GM21515 (cell line): Measurements from ENCODE around the gene ACBD6.
"Not testable (repeated sequence)": the region's sequence is repeated elsewhere in the genome, so short reads cannot be mapped to it uniquely, and the experiment has no call there.

ENCODE experiments used
- ATAC-seq: cut with Tn5 transposase; IDR thresholded peaks from one replicate; pipeline ENCODE4 v1.9.1; 2021; ENCODE audit not compliant: unreplicated experiment

ACBD6 gene, protein sequence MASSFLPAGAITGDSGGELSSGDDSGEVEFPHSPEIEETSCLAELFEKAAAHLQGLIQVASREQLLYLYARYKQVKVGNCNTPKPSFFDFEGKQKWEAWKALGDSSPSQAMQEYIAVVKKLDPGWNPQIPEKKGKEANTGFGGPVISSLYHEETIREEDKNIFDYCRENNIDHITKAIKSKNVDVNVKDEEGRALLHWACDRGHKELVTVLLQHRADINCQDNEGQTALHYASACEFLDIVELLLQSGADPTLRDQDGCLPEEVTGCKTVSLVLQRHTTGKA

DNA sequence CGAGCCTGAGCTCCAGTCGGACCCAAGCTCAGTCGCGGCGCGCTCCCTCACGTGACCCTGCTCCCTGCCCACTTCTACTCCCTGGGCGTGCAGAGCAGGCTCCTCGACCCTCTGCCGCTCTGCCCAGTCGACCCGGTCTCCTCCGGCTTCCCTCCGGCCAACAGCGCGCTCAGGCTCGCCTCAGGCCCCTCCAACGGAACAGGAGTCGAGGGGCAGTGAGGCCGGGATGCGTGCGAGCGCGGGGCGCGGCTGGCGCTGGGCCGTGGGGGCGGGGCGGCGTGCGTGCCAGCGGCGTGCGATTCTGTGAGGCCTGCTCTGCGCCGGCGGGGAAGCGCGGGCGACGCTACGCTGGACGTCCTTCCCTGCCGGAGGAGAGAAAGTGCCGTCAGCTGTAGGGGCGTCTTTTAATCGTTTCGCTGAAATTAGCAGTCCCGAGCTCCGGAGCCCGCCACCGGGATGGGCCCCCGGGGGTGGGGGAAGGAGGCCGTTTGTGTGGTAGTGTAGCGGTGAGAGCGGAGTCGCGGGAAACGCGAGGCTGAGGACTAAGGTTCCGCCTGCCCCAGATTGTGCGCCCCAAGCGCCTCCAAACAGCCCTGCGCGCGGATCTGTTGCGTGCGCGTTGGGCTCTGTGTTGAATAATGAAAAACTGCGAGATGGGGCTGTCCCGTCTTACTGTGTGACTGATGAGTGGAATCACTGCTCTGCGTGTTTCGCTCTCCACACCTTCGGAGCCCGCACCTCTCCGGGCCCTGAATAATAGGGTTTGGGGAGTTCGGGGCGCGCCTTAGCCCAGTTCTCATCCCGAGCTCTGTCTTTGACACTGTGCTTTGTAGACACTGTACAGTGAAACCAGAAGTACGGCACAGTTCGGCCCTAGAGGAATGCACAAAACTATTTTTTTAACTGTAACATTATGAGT, at the start of gene ACBD6:
Gene ACBD6 (minus strand): TSS at position 217 of the 919 bp plus-strand sequence. CDS start 311 bp downstream, outside the sequence.
- peak; percentile 84 for ATAC-seq

DNA sequence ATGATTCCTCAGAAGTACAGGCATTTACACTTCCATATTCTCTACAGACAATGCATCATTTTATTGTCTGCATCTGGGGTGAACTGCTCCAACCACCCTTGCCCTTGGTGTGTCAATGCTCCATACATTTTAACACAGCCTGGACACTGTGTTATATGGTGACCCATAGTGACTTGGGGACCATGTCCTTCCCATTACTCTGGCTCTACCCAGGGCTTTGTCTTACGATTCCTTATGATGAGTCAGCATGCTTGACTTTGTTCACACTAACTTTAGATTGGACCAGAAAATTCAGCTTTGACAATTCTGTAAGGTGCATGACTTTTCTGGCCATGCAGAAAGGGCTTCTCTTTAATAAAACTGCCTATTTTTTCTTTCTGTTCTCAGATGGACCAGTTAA, 49.6 kb upstream of the ACBD6 start:
- ATAC-seq: no peak

DNA sequence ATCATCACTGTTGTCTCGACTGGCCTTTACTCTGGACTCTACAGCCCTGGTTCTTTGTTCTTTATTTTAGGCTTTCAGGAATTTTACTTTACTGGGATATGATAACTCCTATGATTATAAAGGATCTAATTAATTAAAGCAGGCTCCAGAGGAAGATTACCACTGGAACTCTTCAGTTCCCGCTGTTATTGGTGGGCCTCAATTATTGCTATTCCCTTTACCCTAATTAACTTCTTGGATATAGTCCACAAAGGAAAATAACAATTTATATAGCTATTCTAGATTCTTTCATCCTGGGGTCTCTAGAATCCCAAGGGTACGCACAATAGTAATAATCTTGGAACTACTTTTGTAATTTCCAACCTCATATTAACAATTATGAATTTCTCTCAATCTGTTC, 47.9 kb upstream of the ACBD6 start:
- ATAC-seq: no peak

GRCh38 chr1:180549770-180550169, 47.4 kb upstream of the ACBD6 start:
- ATAC-seq: not testable (repeated sequence)

- no peak for ATAC-seq
Observed at GRCh38 chr1:180548686-180549317, 46.4 kb upstream of the ACBD6 start.

DNA sequence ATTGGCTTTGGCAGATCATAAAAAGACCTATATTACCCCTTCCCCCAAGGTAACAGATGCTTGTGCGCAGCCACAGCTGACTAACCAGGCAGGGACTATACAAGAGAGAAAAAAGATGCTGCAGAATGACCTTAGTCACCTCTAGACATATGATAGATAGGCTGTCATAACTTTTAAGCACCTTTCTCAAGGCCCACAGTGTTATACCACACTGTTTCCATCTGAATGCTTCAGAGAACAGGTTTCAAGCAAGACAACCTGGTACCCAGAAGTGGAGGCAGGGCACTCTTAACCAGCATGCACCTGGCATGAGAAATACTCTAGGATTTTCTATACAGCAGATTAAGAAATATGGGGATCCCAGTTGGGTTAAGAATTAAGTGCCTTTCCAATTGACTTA, 43.6 kb upstream of the ACBD6 start:
- ATAC-seq: no peak

DNA sequence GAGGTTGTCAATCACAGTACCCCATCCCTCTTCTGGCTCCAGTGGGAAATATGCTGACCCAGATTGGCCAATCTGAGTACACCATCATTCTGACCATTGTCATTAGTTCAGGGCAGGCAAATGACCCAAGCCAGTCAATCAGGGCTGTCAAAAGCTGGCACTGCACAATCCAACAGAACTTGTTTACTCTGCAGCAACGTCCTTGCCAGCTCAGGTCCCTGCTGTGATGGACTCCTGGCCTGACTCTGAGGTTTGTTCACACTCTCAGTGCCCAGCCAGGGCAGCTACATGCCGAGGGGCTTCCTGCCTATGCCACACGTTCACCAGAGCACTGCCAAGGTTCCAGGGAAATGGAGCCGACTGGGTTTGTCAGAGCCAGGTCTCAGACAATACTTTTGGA, 41.7 kb upstream of the ACBD6 start:
- ATAC-seq: no peak

DNA sequence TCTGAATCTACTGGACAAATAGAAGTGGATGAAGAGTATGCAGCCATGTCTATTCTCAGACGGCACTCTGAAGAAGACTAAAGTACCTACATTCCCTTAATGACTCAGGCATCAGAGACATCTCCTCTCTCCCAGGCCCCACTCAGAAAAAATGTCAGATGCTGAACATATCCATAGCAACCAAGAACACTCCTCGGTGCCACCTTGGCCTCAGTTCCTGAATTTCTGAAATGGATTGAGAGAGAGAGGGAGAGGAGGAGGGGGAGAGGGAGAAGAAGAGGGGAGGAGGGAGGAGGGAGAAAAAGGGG, 40.4 kb upstream of the ACBD6 start:
- no peak for ATAC-seq

DNA sequence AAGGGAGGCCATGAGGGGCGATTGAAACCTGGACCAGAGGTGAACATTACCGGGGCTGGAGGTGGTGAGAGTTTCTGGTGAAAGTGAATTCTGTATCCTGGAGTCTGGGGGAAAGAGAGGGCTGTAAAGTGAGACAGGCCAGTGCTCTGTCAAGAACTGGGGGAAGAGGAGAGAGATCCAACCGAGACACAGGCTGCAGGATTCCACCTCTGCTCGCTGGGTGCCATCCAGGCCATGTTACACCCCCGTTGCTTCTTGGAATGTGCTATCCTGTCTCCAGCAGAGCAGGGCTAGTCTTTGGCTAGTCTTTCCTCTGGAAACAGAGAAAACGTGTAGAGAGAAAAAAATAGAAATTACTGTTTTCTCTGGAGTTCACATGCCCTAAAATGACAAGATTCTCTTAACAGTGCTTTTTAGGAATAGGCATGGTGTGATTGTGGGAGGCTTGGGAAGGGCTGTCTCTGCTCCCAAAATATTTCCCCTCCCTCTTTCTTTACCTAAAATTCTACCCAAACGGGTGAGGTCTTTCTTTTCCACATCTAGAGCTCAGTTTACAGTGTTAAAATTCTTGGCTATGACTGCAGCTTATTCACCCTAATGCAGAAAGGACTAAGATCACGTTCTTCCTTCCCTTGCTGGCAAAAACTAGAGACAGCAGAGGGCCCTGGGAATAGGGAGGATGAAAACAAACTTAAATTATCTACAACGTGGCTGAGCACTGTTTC, 39.9 kb upstream of the ACBD6 start:
- no peak for ATAC-seq

- no peak for ATAC-seq
Observed at GRCh38 chr1:180540697-180541594, 38.6 kb upstream of the ACBD6 start.

- ATAC-seq: no peak
Observed at GRCh38 chr1:180539136-180539535, 36.8 kb upstream of the ACBD6 start.

DNA sequence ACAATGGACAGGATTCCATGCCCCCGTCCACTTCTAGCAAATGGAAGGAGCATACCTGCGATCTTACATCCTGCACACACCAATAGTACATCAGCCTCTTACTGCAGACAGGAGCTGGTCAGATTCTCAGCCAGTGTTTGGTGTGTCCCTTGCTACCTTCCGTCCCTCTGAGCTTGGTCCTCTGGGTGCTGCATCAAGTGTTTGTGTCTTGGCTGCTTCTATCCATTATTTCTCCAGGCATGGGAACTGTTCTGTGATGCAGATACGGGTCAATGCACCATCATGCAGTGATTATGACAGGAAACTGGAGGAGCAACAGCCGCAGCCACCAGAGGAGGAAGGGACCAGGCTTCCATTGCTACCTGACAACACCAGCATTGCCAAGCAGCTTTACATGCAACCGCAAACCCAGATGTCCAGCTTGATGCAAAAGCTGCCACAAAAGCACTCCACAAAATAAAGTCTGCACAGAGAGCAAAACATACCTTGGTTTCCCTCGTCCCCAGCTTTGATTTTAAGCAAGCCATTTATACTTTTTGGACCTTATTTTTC, 34.5 kb upstream of the ACBD6 start:
- ATAC-seq: no peak

DNA sequence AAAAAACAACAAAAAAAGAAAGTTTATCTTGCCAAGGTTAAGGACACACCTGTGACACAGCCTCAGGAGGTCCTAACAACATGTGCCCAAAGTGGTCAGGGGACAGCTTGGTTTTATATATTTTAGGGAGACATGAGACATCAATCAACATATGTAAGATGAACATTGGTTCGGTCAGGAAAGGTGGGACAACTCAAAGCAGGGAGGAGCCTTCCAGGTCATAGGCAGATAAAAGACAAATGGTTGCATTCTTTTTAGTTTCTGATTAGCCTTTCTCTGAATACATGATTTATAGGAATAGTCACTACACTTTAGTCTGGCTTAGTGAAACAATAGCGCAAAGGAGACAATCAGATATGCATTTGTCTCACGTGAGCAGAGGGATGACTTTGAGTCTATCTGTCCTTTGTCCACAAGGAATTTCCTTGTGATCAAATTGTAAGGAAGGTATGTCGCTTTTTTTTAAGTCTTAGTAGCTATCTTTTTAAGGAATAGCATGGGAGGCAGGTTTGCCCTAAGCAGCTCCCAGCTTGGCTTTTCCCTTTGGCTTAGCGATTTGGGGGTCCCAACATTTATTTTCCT, 33.1 kb upstream of the ACBD6 start:
- no peak for ATAC-seq

GRCh38 chr1:180534214-180534613, 31.8 kb upstream of the ACBD6 start:
- ATAC-seq: no peak

GRCh38 chr1:180533266-180533987, 31.1 kb upstream of the ACBD6 start:
- peak; percentile 69 for ATAC-seq

GRCh38 chr1:180532854-180533253, 30.5 kb upstream of the ACBD6 start:
- no peak for ATAC-seq

GRCh38 chr1:180530501-180530900, 28.1 kb upstream of the ACBD6 start:
- no peak for ATAC-seq

DNA sequence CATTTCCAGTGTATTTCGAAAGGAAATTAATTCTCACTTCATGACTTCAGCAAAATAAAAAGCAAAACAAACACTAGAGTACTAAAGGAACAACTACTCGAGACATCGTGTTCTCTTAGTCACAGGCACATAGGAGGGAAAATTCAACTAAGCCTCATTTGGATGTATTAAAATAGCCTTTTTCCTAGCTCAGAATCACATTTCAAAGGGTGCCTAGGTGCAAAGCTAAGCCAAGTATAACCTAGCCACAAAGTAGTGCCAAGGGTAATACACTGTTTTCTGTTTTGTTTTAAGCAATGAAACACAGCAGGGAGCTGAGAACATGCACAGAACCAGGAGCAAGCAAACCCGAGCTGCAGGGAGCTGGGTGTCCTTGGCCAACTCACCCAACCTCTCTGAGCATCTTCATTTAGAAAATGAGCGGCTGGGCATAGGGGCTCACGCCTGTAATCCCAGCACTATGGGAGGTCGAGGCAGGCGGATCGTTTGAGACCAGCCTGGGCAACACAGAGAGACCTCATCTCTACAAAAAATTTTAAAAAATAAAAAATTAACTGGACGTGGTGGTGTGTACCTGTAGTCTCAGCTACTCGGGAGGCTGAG, 26.6 kb upstream of the ACBD6 start:
- no peak for ATAC-seq
